Measurements from ENCODE around the gene LTBP1.

The LTBP1 gene

DNA sequence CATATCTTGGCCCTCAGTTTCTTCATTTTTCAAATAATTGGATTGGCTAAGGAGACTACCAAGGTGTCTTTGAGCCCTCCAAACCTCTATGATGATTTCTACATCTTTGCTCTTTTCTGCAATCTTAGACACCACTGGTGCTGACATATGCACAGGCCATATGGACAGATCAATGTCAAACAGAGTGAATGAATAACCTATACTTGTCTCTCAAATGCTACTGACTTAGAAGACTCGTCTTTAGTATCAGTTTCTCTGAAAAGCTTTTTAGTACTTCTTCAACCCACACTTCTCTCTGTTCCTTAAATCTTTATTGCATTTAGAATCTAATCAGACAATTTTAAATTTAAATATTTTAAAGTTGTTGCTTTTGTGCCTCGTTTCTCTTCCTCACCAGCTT lies 258.2 kb downstream of the LTBP1 start:
- DNase-seq (ENCODE audit: low read depth), result no peak

DNA sequence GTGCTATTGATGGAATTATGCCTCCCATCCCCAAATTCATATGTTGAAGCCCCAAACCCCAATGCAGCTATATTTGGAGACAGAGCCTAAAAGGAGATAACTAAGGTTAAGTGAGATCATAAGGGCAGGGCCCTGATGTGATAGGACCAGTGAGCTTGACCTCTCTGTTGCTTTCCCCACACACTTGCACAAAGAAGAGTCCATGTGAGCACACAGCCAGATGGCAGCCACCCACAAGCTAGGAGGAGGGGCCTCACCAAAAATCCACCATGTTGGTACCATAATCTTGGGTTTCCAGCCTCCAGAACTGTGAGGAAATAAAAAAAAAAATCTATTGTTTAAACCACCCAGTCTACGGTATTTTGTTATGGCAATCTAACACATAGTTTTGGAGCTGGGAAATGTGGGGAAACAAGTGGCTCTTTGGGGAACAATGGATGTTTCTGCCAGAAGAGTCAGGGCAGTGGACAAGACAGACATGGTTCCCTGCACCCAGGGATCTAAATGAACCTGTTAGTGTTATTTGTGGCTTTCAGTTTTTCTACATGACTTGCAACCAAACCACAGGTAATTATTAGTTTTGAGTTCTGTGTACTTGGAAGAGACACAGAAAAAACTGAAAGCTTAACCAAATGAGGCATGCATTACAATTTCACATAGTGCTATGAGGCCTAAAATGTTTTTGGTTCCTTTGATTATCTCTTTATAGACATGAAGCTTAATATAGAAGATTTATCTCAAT lies 259.1 kb downstream of the LTBP1 start:
- DNase-seq (ENCODE audit: low read depth), result no peak

GRCh38 chr2:33207151-33207740 lies 260.5 kb downstream of the LTBP1 start:
- DNase-seq (ENCODE audit: low read depth), result peak; percentile 57

DNA sequence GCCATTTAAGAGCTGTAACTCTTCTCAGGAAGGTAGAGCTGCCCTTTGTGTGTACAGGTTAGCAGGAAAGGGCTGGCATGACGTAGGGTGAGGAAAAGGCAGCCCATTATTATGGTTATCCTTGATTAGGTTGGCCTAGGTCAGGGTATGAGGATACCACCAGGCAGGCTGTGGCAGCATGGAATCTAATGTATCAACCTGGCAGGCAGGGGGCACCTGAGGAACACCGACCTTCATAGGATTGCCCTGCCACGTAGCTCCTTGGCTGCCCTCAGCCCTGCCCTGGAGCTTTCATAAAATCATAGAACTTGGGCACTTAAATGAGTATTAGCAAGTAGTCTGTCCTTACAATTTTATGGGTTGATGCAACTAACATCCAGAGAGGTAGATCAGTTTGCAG lies 261.6 kb downstream of the LTBP1 start:
- DNase-seq (ENCODE audit: low read depth), result no peak

- DNase-seq (ENCODE audit: low read depth), result no peak
Measured at GRCh38 chr2:33209976-33210375, 263.2 kb downstream of the LTBP1 start.

GRCh38 chr2:33210626-33211025 lies 263.9 kb downstream of the LTBP1 start:
- peak; percentile 92 for DNase-seq (ENCODE audit: low read depth)

GRCh38 chr2:33212151-33212550 lies 265.4 kb downstream of the LTBP1 start:
- peak; percentile 91 for DNase-seq (ENCODE audit: low read depth)

DNA sequence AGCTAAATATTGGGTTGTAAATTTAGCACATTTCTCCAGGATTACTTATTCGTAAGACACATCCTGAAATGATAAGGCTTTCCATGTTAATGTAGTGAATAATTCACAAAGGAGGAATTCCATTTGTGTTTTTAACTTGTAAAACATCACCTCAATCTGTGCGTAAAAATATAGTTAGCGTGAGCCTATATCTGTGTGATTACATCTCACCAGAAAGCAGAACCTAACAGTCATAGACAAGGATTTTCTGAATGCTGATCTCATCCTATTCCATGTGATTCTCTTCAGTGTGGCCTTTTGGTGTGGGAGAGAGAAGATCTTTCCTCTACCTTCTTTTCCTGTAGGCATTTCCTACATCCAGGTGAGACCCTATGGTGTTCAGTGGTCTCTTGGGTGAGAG lies 266.5 kb downstream of the LTBP1 start:
- no peak for DNase-seq (ENCODE audit: low read depth)

GRCh38 chr2:33213648-33214047 lies 266.9 kb downstream of the LTBP1 start:
- DNase-seq (ENCODE audit: low read depth), result no peak

DNA sequence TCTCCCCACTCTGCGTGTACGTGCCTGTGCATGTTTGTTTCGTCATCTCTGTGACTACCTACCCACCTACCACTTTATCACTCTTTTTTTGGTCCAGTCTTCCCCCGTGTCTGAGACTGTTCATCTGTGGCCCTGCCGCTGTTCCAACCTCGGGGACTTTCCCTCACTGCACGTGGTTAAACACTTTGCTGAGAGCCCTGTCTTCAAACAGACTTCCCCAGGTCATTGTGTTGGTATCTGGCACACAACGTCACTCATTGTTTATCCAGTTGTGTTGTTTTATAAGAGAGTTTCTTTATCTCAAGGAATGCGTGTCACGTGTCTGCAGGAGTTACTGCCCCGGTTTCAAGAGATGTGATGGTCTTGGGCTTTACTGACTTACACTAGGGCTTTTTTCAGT lies 267.7 kb downstream of the LTBP1 start:
- peak; percentile 43 for DNase-seq (ENCODE audit: low read depth)

DNA sequence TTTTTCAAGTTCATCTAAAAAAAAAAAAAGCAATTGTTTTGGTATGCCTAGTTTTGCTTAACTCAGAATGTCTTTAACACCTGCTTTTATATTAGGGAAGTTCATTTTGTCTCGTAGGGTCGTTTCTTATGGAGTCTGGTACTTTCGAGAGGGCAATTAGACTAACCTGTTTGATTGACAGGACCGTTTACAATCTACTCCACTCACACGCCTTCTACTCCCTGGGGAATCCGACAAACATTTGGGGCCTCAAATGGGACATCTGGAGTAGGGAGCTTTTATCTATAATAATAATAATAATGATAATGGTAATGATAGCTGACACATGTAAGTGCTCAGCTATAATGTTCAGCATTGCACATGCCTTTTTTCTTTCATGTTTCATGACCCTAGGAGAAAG lies 268.1 kb downstream of the LTBP1 start:
- DNase-seq (ENCODE audit: low read depth), result no peak

DNA sequence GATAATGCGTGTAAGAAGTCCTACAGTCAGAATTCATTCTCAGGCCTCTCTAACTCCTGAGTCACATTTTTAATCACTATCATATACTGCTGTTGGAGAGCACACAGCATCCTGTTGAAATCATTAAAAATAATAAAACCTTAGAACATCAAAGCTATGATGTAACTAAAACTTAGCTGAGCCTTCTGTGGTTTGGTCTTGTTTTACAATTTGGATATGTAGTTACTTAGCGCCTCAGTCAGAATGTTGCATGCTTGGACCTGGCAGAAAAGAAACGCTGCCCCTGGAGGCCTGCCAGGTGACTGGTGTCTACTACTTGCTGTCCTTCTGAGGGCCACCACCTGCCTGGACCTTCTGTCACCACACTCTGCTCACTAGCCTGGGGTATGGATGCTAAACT lies 268.5 kb downstream of the LTBP1 start:
- peak; percentile 94 for DNase-seq (ENCODE audit: low read depth)

- no peak for DNase-seq (ENCODE audit: low read depth)
Measured at GRCh38 chr2:33215983-33216382, 269.2 kb downstream of the LTBP1 start.

GRCh38 chr2:33216508-33217182 lies 269.9 kb downstream of the LTBP1 start:
- DNase-seq (ENCODE audit: low read depth), result peak; percentile 73

DNA sequence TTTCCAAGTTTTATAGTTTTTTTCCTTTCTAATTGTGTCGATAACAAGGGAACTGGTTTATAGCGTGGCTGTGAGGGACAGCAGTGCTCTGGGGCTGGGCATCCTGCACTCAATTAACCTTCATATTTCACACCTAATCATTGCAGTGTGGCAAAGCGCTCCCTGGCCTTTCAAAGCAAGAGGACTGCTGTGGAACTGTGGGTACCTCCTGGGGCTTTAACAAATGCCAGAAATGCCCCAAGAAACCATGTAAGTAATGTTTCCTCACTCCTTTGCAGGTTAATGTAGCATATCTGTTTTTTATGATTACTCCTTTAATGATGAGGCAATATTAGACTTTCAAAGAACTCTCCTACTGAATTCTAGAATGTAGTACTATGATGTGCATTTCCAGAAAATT lies 270.7 kb downstream of the LTBP1 start:
- DNase-seq (ENCODE audit: low read depth), result no peak

GRCh38 chr2:33219114-33219513 lies 272.4 kb downstream of the LTBP1 start:
- DNase-seq (ENCODE audit: low read depth), result no peak

DNA sequence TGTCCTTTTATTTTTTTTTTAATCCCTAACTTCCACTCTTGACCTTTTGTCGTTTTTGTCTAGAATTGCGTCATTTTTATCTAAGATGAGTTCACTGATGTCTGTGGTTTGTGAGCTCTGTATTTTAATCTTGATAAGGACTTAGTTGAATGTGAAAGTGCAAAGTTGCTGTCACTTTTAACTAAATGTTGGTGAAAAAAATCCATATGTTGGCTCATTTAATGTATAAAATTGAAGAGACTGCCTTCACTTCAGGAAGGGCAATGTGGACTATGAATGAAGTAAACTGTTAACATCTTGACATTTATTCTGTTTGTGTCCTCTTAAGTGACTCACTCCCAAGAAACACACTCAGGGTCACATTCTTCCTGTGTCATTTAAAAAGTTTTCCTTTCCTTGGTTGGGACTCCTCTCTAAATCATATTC lies 273.1 kb downstream of the LTBP1 start:
- no peak for DNase-seq (ENCODE audit: low read depth)

GRCh38 chr2:33220533-33220932 lies 273.8 kb downstream of the LTBP1 start:
- no peak for DNase-seq (ENCODE audit: low read depth)

DNA sequence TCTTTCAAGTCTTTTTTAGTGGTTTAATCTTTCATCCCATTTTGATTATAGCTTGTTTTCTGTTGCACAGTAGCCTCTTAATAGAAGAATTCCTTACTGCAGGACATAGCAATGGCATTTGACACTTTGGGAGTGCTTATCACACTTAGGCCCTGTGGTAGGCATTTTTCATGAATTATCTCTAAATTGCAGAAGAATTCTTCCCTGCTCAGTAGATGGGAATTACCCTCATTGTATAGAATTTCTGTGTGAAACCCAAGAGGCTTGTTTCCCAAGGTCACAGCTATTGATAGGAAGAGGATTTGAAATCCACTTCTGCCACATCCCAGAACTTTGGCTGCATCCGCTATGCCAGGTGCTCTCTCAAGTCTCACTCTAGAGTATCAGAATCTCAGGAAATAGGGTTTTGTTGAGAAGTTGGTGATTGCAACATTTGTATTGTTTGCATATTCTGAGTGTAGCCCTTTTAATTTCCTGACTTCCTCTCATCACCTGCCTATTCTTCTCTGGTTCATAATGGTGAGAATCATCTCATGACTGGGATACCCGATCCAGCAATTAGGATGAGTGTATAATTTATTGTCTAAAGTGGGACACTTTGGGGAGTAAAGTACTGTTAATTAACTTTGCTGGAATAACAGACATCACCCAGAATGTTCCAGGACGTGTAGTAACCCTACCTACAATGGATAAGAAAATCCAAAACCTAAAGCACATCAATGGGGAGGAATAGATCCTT lies 274.5 kb downstream of the LTBP1 start:
- DNase-seq (ENCODE audit: low read depth), result no peak

DNA sequence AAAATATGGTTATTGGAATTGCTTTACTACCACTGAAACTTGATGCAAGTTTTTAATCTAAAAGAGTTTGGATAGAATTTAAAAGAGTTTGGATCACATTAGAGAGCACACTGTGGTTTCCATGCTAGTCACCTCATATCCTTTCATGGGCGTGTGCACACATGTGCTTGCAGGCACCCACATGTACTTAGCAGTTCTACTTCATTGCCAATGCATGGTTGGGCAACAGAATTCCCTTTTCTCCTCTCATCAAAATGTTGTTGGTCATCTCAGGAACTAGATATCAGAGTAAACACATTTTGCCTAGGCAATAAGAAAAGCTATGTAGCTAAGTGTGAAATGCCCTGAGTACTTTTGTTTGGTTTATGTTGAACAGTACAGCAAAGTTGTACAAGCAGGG lies 275.6 kb downstream of the LTBP1 start:
- DNase-seq (ENCODE audit: low read depth), result peak; percentile 41

DNA sequence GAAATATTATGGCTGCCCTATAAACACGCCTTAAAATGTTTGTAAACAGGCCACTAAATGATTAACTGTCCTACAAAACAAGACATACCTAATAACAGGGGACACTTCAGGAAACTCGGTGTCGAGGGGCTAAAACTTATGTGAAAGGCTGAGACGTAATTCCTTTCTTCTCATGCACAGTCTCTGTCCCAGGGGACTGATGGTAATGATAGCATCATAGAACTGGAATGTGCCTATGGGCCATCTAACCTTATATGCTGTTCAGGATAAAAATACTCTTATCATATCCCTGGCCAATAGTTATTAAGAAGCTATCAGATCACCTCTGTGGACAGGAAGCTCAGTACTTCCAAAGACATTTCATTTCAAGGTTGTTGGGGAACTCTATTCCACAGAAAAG lies 277.1 kb downstream of the LTBP1 start:
- no peak for DNase-seq (ENCODE audit: low read depth)

GRCh38 chr2:33225350-33225749 lies 278.6 kb downstream of the LTBP1 start:
- DNase-seq (ENCODE audit: low read depth), result no peak

GRCh38 chr2:33226546-33226945 lies 279.8 kb downstream of the LTBP1 start:
- DNase-seq (ENCODE audit: low read depth), result no peak
